Muscle of leg (tissue), 11 donors: ENCODE measurements around the gene SLC4A5. TPM values are rescaled to one million over a fixed set of nuclear protein-coding genes. Genes with fewer than 3 reads are reported as not detected.

Source experiments
- DNase-seq: peaks from one replicate; pipeline ENCODE4 v3.0.0; 2013
- H3K27ac ChIP-seq: one replicate; pipeline ENCODE4 v1.5.1; 2013; ENCODE audit warnings: mild to moderate bottlenecking, low read length, control low read depth
- H3K27me3 ChIP-seq: one replicate; pipeline ENCODE4 v1.6.1; 2013; ENCODE audit warnings: low read length; ENCODE audit not compliant: control insufficient read depth, insufficient read depth
- H3K36me3 ChIP-seq: one replicate; pipeline ENCODE4 v1.6.1; 2013; ENCODE audit warnings: low read length; ENCODE audit not compliant: control insufficient read depth, insufficient read depth
- H3K4me1 ChIP-seq: one replicate; pipeline ENCODE4 v1.6.1; 2013; ENCODE audit warnings: low read length; ENCODE audit not compliant: control insufficient read depth, insufficient read depth
- H3K4me3 ChIP-seq: one replicate; pipeline ENCODE4 v1.5.1; 2013; ENCODE audit warnings: low read length, control low read depth
- H3K9me3 ChIP-seq: replicated peaks from 2 replicates; pipeline ENCODE4 v1.6.1; 2013; ENCODE audit warnings: low read depth, low read length; ENCODE audit not compliant: control insufficient read depth
- WGBS: methylation state at CpG from one replicate; pipeline ENCODE4 v1.1.5; 2013; ENCODE audit warnings: missing lambda C conversion rate; ENCODE audit not compliant: insufficient coverage; 5-methylcytosine and 5-hydroxymethylcytosine counted together
- polyA plus RNA-seq, 8 donors: library from polyadenylated mRNA; unstranded; fragments of 120-200 nt; gene quantifications; one replicate each; pipeline versions ENCODE4 v1.2.1 to v1.2.3, GENCODE V29; 2013; ENCODE audit warnings: inconsistent platforms in 1 of 8, low replicate concordance in 1 of 8; ENCODE audit not compliant: insufficient read length in 8 of 8, insufficient read depth in 1 of 8
- total RNA-seq: library from RNA; stranded (reverse); fragments of 120-200 nt; gene quantifications from one replicate; pipeline ENCODE4 v1.2.4, GENCODE V29; 2013

SLC4A5 gene
- total and polyA plus RNA-seq, 9 donors: 1.2 to 2.2 (median 1.6) TPM

GRCh38 chr2:74297391-74297790 is 45.8 kb downstream of the SLC4A5 start:
- Histone ChIP-seq H3K9me3 (peaks cover 2% of the 10 kb centered on the region), H3K27ac (no peak overlapping the region), H3K4me3 (no peak overlapping the region), H3K4me1 (no peaks in the 10 kb centered on the region), H3K36me3 (no peaks in the 10 kb centered on the region), H3K27me3 (no peaks in the 10 kb centered on the region)
- DNase-seq: no peak

- DNase-seq: no peak
- no peak overlapping the region for H3K4me3 ChIP-seq
- 84% methylated on average over 2 of the region's 6 CpGs for WGBS
- H3K36me3 ChIP-seq: no peaks in the 10 kb centered on the region
- H3K27me3 ChIP-seq: no peaks in the 10 kb centered on the region
- H3K27ac ChIP-seq: no peak overlapping the region
- no peaks in the 10 kb centered on the region for H3K9me3 ChIP-seq
- H3K4me1 ChIP-seq: no peaks in the 10 kb centered on the region
Observed at GRCh38 chr2:74293191-74293991, 49.8 kb downstream of the SLC4A5 start.

- H3K27ac ChIP-seq: no peak overlapping the region
- DNase-seq: no peak
- no peak overlapping the region for H3K4me3 ChIP-seq
- no peaks in the 10 kb centered on the region for H3K27me3 ChIP-seq
- no peaks in the 10 kb centered on the region for H3K4me1 ChIP-seq
- no peaks in the 10 kb centered on the region for H3K36me3 ChIP-seq
- 82% methylated on average over 6 of the region's 6 CpGs for WGBS
- H3K9me3 ChIP-seq: no peaks in the 10 kb centered on the region
Observed at GRCh38 chr2:74292751-74293150, 50.5 kb downstream of the SLC4A5 start.

- Histone ChIP-seq H3K4me3 (no peak overlapping the region), H3K27me3 (no peaks in the 10 kb centered on the region), H3K36me3 (no peaks in the 10 kb centered on the region), H3K4me1 (no peaks in the 10 kb centered on the region), H3K9me3 (no peaks in the 10 kb centered on the region), H3K27ac (no peak overlapping the region)
- 73% methylated on average over 1 of the region's 6 CpGs for WGBS
- DNase-seq: no peak
Observed at GRCh38 chr2:74291886-74292621, 51.2 kb downstream of the SLC4A5 start.

- H3K27ac ChIP-seq: no peak overlapping the region
- H3K4me3 ChIP-seq: no peak overlapping the region
- WGBS: 57% methylated on average over 1 of the region's 2 CpGs
- DNase-seq: no peak
- H3K9me3 ChIP-seq: no peaks in the 10 kb centered on the region
- no peaks in the 10 kb centered on the region for H3K27me3 ChIP-seq
- H3K36me3 ChIP-seq: no peaks in the 10 kb centered on the region
- no peaks in the 10 kb centered on the region for H3K4me1 ChIP-seq
Observed at GRCh38 chr2:74291218-74291544, 52.0 kb downstream of the SLC4A5 start.

GRCh38 chr2:74290466-74291217 is 52.6 kb downstream of the SLC4A5 start:
- Histone ChIP-seq H3K27me3 (no peaks in the 10 kb centered on the region), H3K36me3 (no peaks in the 10 kb centered on the region), H3K27ac (no peak overlapping the region), H3K4me1 (no peaks in the 10 kb centered on the region), H3K9me3 (no peaks in the 10 kb centered on the region), H3K4me3 (no peak overlapping the region)
- WGBS: no CpG with 5 or more reads among the region's 4 CpGs
- DNase-seq: no peak

GRCh38 chr2:74290066-74290465 is 53.1 kb downstream of the SLC4A5 start:
- no peaks in the 10 kb centered on the region for H3K27me3 ChIP-seq
- H3K27ac ChIP-seq: no peak overlapping the region
- H3K36me3 ChIP-seq: no peaks in the 10 kb centered on the region
- no CpG with 5 or more reads among the region's 3 CpGs for WGBS
- no peak for DNase-seq
- no peaks in the 10 kb centered on the region for H3K9me3 ChIP-seq
- no peaks in the 10 kb centered on the region for H3K4me1 ChIP-seq
- no peak overlapping the region for H3K4me3 ChIP-seq

GRCh38 chr2:74286725-74287124 is 56.5 kb downstream of the SLC4A5 start:
- Histone ChIP-seq H3K36me3 (no peaks in the 10 kb centered on the region), H3K4me3 (no peak overlapping the region), H3K27me3 (no peaks in the 10 kb centered on the region), H3K9me3 (no peaks in the 10 kb centered on the region), H3K27ac (no peak overlapping the region), H3K4me1 (no peaks in the 10 kb centered on the region)
- DNase-seq: no peak
- WGBS: 80% methylated on average over 4 of the region's 6 CpGs

GRCh38 chr2:74281141-74281975 is 61.9 kb downstream of the SLC4A5 start:
- H3K36me3 ChIP-seq: no peaks in the 10 kb centered on the region
- H3K4me3 ChIP-seq: no peak overlapping the region
- no peaks in the 10 kb centered on the region for H3K9me3 ChIP-seq
- peaks cover 5% of the 10 kb centered on the region for H3K4me1 ChIP-seq
- DNase-seq: no peak
- no peak overlapping the region for H3K27ac ChIP-seq
- WGBS: 41% methylated on average over 3 of the region's 10 CpGs
- H3K27me3 ChIP-seq: peaks cover 4% of the 10 kb centered on the region
